Stimulated activated naive B cell treated with anti-CD40 and anti-IgM and Interleukin-4, amounts not matched to agents 10 μg/mL and 1 μg/mL and 100 μg/mL, for 72 hours (primary cell): ENCODE results near the gene CISH.

ENCODE experiments used
- ATAC-seq, 2 donors: fragments of 150-1000 bp; cut with Tn5 transposase; replicated peaks; 2 replicates each; pipeline ENCODE4 v1.10.0; 2021; ENCODE audit warnings: moderate library complexity in 1 of 2
- DNase-seq: peaks from one replicate; pipeline ENCODE4 v3.0.0; 2021
- H3K27ac Mint-ChIP-seq: one replicate; pipeline ENCODE4 v1.8.0; 2022; ENCODE audit warnings: mild to moderate bottlenecking, mixed read lengths
- H3K27me3 Mint-ChIP-seq, 2 donors: one replicate each; pipeline ENCODE4 v1.8.0; 2022; ENCODE audit warnings: mixed read lengths in 2 of 2
- H3K36me3 Mint-ChIP-seq, 2 donors: one replicate each; pipeline ENCODE4 v1.8.0; 2022; ENCODE audit warnings: mixed read lengths in 2 of 2, mild to moderate bottlenecking in 1 of 2
- H3K4me1 Mint-ChIP-seq, 2 donors: one replicate each; pipeline ENCODE4 v1.8.0; 2022; ENCODE audit warnings: mixed read lengths in 2 of 2, mild to moderate bottlenecking in 1 of 2
- H3K4me3 Mint-ChIP-seq, 2 donors: one replicate each; pipeline ENCODE4 v1.8.0; 2022; ENCODE audit warnings: mild to moderate bottlenecking in 2 of 2, mixed read lengths in 2 of 2, moderate library complexity in 1 of 2
- H3K9me3 Mint-ChIP-seq, 2 donors: one replicate each; pipeline ENCODE4 v1.8.0; 2022; ENCODE audit warnings: mixed read lengths in 2 of 2, mild to moderate bottlenecking in 1 of 2

Gene CISH

GRCh38 chr3:50612970-50613846 lies 1.6 kb upstream of the CISH start:
- H3K4me3 Mint-ChIP-seq: peak overlapping the region; percentile 91 to 92
- H3K27ac Mint-ChIP-seq: peak overlapping the region; percentile 93
- ATAC-seq (no peak), DNase-seq (no peak)
- no peaks in the 10 kb centered on the region for H3K27me3 Mint-ChIP-seq
- no peaks in the 10 kb centered on the region for H3K9me3 Mint-ChIP-seq
- peaks cover 50 to 69% of the 10 kb centered on the region in 2 donors for H3K4me1 Mint-ChIP-seq
- peaks cover 36 to 51% of the 10 kb centered on the region in 2 donors for H3K36me3 Mint-ChIP-seq

DNA sequence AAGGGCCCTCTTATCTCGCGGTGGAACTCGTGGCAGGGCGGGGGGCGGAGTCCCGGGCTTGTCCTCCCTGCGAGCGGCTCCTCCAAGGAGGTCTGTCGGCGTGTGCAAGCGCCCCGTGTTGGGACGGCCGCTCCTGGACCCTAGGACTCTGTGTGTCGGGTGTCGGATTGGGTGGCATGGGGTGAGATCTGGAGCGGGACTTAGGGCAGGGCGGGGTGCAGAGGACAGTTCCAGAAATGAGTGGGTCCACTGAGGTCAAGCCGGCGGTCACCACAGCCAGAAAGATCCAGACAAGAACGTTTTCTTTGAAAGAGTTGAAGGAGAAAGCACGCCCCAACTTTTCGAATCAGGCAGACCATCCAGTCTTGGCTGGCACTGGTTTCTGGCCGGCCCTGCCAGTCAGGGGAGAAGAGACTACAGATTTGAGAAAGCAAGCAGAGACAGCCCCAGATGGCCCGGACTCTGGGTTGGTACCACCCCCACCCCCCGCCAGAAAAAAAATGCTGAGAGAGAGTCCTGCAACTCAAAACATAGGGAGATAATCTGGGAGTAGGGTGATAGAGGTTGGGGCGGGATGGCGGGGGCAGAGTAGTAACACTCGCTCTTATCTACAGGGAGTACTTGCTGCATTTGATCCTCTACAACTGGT lies 784 bp upstream of the CISH start:
- DNase-seq: no peak

DNA sequence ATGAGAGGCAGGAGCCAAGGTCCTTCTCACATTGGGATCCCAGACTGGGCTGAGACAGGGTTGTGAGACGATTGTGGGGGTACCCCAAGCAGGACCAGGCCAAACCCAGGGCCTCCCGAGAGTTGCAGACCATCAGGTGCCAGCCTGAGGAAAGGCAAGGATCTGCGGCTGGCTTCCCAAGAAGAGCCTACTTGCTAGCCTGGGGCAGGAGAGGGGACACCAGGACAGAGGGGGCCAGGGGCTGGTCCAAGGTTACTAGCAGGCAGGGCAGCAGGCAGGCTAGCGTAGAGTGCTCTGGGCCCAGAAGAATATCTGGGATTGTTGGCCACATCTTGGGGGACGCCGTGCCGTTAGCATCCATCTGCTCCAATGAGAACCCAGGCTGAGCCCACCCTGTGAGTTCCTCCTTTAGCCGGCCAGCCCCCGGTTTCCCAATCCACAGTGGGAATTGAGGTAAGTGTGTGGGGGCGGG lies 546 bp downstream of the CISH start:
- Mint-ChIP-seq H3K36me3 (peaks cover 50 to 71% of the 10 kb centered on the region in 2 donors), H3K9me3 (no peaks in the 10 kb centered on the region), H3K4me1 (peaks cover 53 to 79% of the 10 kb centered on the region in 2 donors), H3K27ac (peak overlapping the region; percentile 93), H3K4me3 (peak overlapping the region; percentile 91 to 92), H3K27me3 (no peaks in the 10 kb centered on the region)
- no peak for DNase-seq
- ATAC-seq: no peak

More for the DNA sequence above, 784 bp upstream of the CISH start:
- Mint-ChIP-seq H3K9me3 (no peaks in the 10 kb centered on the region), H3K36me3 (peaks cover 42 to 59% of the 10 kb centered on the region in 2 donors), H3K27me3 (no peaks in the 10 kb centered on the region), H3K27ac (peak overlapping the region; percentile 93), H3K4me3 (peak overlapping the region; percentile 91 to 92), H3K4me1 (peaks cover 51 to 72% of the 10 kb centered on the region in 2 donors)
- ATAC-seq: no peak

DNA sequence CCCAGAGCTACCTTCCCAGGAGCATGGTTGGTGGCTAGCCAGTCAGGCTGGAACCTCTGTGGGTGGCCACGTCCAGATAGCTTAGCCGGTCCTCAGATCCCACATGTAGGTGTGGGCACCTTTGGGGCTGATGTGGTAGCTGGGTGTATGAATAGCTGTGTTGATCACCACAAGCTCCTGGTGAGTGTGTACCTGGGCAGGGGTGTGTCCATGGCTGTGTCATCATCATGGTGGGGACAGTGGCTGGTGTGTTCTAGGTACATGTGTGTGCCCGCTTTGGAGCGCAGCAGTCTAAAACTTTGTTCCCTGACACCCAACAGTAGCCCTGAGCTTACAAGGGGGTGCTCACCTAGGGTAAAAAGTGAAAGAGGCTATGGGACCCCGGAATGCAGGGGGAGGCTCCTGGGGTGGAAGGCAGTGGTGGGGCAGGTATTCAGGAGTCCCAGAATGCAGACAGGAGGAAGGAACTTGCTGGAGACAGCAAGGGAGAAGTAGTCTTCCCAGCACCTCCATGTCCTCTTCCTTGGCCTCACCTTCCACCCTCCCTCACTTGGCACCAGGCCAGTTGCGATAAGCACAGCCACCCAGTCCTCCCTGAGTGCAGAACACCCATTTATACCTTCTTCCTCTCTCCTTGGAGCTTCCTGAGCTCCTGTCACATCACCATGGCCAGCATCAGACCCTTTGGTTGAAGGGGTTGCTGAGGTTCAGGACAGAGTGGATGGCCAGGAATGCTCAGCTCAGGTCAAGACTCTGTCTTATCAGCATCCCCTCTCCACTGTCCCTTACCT lies 1.2 kb downstream of the CISH start:
- Mint-ChIP-seq H3K9me3 (no peaks in the 10 kb centered on the region), H3K36me3 (peaks cover 56 to 77% of the 10 kb centered on the region in 2 donors), H3K4me3 (peak overlapping the region; percentile 91 to 92), H3K27ac (peak overlapping the region; percentile 93), H3K4me1 (peaks cover 55 to 79% of the 10 kb centered on the region in 2 donors), H3K27me3 (no peaks in the 10 kb centered on the region)
- ATAC-seq (no peak), DNase-seq (no peak)

GRCh38 chr3:50609763-50610085 lies 1.9 kb downstream of the CISH start:
- DNase-seq (no peak), ATAC-seq (no peak)
- Mint-ChIP-seq H3K4me3 (peak overlapping the region; percentile 91 to 92), H3K4me1 (peaks cover 62 to 81% of the 10 kb centered on the region in 2 donors), H3K27ac (peak overlapping the region; percentile 93), H3K9me3 (no peaks in the 10 kb centered on the region), H3K27me3 (no peaks in the 10 kb centered on the region), H3K36me3 (peaks cover 63 to 84% of the 10 kb centered on the region in 2 donors)

DNA sequence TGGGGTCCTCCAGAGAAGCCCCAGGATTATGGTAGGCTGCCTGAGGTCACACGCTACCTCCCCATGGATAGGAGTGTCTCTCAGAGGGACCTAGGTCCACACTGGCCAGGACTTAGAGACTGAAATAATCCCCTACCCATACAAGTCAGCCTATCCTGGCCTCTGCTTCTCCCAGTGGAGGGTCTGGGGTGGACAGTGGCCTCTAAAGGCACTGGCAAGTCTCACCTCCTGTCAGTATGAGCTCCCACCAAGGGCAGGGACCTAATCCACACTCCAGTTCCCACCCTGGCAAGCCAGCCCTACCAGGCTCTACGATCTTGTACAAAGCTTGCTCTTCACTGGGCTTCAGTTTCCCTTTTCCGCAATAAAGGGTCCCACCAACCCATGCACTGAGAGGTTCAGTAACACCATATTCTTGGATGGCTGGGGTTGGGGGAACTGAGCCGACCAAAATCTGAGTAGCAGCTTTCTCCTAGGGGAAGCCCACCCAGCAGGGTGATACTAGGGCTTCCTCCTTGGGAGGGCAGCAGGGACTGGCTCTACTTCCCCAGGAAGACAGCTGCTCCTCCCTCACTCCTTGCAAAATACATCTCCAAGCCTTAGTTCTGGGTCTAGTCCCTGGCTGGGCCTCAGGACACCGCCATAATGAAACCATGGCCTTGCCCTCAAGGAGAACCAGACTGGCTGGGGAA lies 2.4 kb downstream of the CISH start:
- H3K27ac Mint-ChIP-seq: peak overlapping the region; percentile 93
- peaks cover 62 to 82% of the 10 kb centered on the region in 2 donors for H3K4me1 Mint-ChIP-seq
- ATAC-seq (no peak), DNase-seq (no peak)
- H3K4me3 Mint-ChIP-seq: peak overlapping the region; percentile 91 to 92
- H3K27me3 Mint-ChIP-seq: no peaks in the 10 kb centered on the region
- no peaks in the 10 kb centered on the region for H3K9me3 Mint-ChIP-seq
- peaks cover 64 to 85% of the 10 kb centered on the region in 2 donors for H3K36me3 Mint-ChIP-seq

DNA sequence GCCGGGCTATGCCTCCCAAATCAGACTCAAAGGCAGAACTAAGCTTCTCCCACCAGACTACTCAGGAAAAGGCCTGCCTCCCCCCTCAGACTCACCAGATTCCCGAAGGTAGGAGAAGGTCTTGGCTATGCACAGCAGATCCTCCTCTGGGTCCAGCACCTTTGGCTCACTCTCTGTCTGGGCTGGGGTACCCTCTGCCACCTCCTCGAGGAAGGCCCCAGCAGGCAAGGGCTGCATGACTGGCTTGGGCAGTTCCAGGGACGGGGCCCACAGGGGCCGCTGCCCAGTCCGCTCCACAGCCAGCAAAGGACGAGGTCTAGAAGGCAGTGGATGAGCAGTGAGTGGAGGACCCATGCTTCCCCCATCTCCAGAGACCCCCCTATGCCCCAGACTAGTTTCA lies 3.3 kb downstream of the CISH start:
- Mint-ChIP-seq H3K4me3 (peak overlapping the region; percentile 91 to 92), H3K9me3 (no peaks in the 10 kb centered on the region), H3K27ac (peak overlapping the region; percentile 93), H3K36me3 (peaks cover 73 to 91% of the 10 kb centered on the region in 2 donors), H3K27me3 (no peaks in the 10 kb centered on the region), H3K4me1 (peaks cover 63 to 82% of the 10 kb centered on the region in 2 donors)
- ATAC-seq (no peak), DNase-seq (no peak)

DNA sequence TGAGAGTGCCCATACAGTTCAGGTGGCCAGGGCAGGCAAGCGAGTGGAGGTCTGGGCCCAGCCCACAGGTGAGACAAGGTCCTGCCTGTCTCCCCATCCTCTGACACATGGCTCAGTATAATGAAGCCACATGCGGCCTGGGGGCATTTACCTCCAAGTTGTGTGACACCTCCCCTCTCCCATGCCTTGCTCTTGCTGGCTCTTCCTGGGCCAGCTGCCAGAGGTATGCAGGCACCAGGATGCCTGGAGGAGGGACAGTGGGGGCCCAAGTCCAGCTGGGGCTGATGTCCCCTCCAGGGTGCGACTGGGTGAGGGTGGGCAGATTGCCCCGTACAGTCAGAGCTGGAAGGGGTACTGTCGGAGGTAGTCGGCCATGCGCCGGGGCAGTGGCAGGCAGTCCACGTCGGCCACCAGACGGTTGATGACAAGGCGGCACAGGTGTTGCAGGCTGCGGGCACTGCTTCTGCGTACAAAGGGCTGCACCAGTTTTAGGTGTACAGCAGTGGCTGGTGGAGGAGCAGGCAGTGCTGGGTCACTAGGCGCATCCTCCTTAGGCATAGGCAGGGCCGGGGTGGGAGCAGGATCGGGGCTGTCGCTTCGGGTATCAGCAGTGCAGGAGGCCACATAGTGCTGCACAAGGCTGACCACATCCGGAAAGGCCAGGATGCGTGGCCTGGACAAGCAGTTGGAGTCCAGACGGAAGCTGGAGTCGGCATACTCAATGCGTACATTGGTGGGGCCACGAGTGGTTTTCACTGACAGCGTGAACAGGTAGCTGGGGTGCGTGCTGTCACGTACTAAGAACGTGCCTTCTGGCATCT lies 4.1 kb downstream of the CISH start:
- H3K27ac Mint-ChIP-seq: peak overlapping the region; percentile 62
- ATAC-seq (no peak), DNase-seq (no peak)
- H3K4me1 Mint-ChIP-seq: peaks cover 67 to 84% of the 10 kb centered on the region in 2 donors
- H3K9me3 Mint-ChIP-seq: no peaks in the 10 kb centered on the region
- no peaks in the 10 kb centered on the region for H3K27me3 Mint-ChIP-seq
- H3K4me3 Mint-ChIP-seq: peak overlapping the region; percentile 91 to 92
- H3K36me3 Mint-ChIP-seq: peaks cover 78 to 96% of the 10 kb centered on the region in 2 donors

DNA sequence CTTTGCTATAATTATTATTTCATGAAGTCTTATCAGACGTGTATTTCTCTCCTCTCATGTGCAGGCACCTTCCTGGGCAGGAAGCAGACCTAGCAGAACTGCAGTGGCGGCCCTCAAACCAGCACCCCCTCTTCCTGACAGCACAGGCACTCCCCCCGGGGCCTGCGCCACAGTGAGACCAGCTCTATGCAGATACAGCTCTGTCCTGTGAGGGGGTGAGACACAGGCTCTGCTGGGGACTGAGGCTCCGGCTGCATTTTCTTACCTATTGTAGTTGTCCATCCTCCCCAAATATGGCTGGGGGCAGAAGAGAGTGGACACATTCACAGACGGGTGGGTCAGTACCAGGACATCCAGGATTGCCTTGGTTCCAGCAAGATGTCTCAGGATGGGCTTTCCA lies 5.0 kb downstream of the CISH start:
- no peaks in the 10 kb centered on the region for H3K9me3 Mint-ChIP-seq
- H3K4me1 Mint-ChIP-seq: peaks cover 72 to 88% of the 10 kb centered on the region in 2 donors
- no peaks in the 10 kb centered on the region for H3K27me3 Mint-ChIP-seq
- H3K36me3 Mint-ChIP-seq: peaks cover 82 to 97% of the 10 kb centered on the region in 2 donors
- peak overlapping the region; percentile 47 for H3K27ac Mint-ChIP-seq
- DNase-seq (no peak), ATAC-seq (no peak)
- peak overlapping the region; percentile 91 to 92 for H3K4me3 Mint-ChIP-seq

DNA sequence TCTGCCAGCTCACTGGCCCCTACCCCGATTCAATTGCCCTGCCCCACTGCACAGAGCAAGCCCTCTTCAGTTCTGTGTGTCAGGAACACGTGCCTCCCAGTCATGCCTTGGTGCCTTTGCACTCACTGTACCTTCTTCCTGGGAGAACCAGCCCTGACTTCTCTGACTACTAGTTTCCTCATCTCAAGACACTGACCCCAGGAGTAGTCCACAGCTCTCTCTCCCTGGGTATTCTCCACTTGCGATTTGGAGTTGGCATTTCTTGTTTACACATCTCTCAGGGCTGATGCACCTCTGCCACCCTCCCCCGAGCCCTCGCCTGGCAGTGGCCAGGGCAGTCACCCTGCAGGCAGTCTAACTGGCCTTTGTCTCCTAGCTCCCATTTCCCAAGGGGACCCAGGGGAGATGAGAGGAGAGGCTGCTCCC lies 5.7 kb downstream of the CISH start:
- Mint-ChIP-seq H3K36me3 (peaks cover 75 to 90% of the 10 kb centered on the region in 2 donors), H3K4me1 (peaks cover 77 to 94% of the 10 kb centered on the region in 2 donors), H3K27ac (peak overlapping the region; percentile 100), H3K4me3 (peak overlapping the region; percentile 91 to 92), H3K27me3 (no peaks in the 10 kb centered on the region), H3K9me3 (no peaks in the 10 kb centered on the region)
- no peak for DNase-seq
- ATAC-seq: no peak

GRCh38 chr3:50604628-50605588 lies 6.7 kb downstream of the CISH start:
- peak; percentile 53 to 55 for ATAC-seq
- H3K36me3 Mint-ChIP-seq: peaks cover 68 to 85% of the 10 kb centered on the region in 2 donors
- peak; percentile 76 for DNase-seq
- peak overlapping the region; percentile 91 to 92 for H3K4me3 Mint-ChIP-seq
- H3K27ac Mint-ChIP-seq: peak overlapping the region; percentile 100
- peaks cover 86 to 99% of the 10 kb centered on the region in 2 donors for H3K4me1 Mint-ChIP-seq
- H3K9me3 Mint-ChIP-seq: no peaks in the 10 kb centered on the region
- H3K27me3 Mint-ChIP-seq: no peaks in the 10 kb centered on the region

DNA sequence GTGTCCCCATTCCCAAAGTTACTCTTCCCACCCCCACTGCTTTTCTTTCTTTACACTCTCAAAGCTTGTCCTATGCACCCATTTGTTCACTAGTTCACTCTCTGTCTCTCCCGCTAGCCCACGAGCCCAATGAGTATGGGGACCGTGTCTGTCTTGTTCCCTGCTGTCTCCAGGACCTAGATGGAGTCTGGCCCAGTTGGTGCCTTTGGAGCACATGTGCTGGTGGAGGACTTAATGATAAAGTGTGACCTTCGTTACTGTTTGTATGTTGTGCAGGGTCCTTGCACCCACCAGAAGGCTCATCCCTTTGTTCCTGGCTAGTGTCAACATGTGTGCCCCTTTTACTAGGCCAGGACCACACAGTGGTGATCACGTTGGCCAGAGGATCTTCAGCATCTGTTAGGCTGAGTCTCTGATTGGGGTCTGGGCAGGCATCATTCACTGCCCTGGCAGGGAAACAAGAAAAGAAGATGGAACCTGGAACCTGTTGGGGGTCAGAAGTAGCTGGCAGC lies 7.4 kb downstream of the CISH start:
- peaks cover 89 to 100% of the 10 kb centered on the region in 2 donors for H3K4me1 Mint-ChIP-seq
- H3K4me3 Mint-ChIP-seq: peak overlapping the region; percentile 33 to 51
- H3K27me3 Mint-ChIP-seq: no peaks in the 10 kb centered on the region
- H3K36me3 Mint-ChIP-seq: peaks cover 67 to 85% of the 10 kb centered on the region in 2 donors
- H3K9me3 Mint-ChIP-seq: no peaks in the 10 kb centered on the region
- peak overlapping the region; percentile 100 for H3K27ac Mint-ChIP-seq
- DNase-seq (no peak), ATAC-seq (no peak)
